ENCODE results near the gene U2AF1L4.

Gene U2AF1L4

GRCh38 chr19:35745328-35746086 lies at the start of gene U2AF1L4, which contains the start of gene PSENEN:
TSS of gene U2AF1L4 (minus strand) at chr19:35745418. CDS start at chr19:35745391, 27 bp downstream.
TSS of gene PSENEN (plus strand) at chr19:35745651. CDS start at chr19:35745931, 280 bp downstream.
- peak; percentile 99 to 100 for DNase-seq

GRCh38 chr19:35793381-35794165 lies 48.4 kb upstream of the U2AF1L4 start:
- DNase-seq, result no peak

GRCh38 chr19:35792888-35793287 lies 47.7 kb upstream of the U2AF1L4 start:
- no peak for DNase-seq

GRCh38 chr19:35792312-35792711 lies 47.1 kb upstream of the U2AF1L4 start:
- DNase-seq, result no peak

GRCh38 chr19:35791814-35792279 lies 46.6 kb upstream of the U2AF1L4 start:
- DNase-seq, result no peak

- DNase-seq, result peak in 1 of 2 experiments; percentile 27
These were observed 46.0 kb upstream of the U2AF1L4 start for GRCh38 chr19:35790981-35791813.

GRCh38 chr19:35789978-35790944 lies 45.0 kb upstream of the U2AF1L4 start:
- no peak for DNase-seq

GRCh38 chr19:35789195-35789977 lies 44.2 kb upstream of the U2AF1L4 start:
- DNase-seq, result no peak

GRCh38 chr19:35788205-35788960 lies 43.2 kb upstream of the U2AF1L4 start:
- no peak for DNase-seq

- no peak for DNase-seq
These were observed 42.1 kb upstream of the U2AF1L4 start for GRCh38 chr19:35787227-35787799.

GRCh38 chr19:35786299-35787160 lies 41.3 kb upstream of the U2AF1L4 start:
- DNase-seq, result peak in 1 of 2 experiments; percentile 29

GRCh38 chr19:35785339-35785627 lies 40.1 kb upstream of the U2AF1L4 start:
- no peak for DNase-seq

- DNase-seq, result no peak
These were observed 39.5 kb upstream of the U2AF1L4 start for GRCh38 chr19:35784503-35785338.

- no peak for DNase-seq
These were observed 38.5 kb upstream of the U2AF1L4 start for GRCh38 chr19:35783469-35784434.

GRCh38 chr19:35782589-35782988 lies 37.4 kb upstream of the U2AF1L4 start:
- DNase-seq, result no peak

- DNase-seq, result no peak
These were observed 36.4 kb upstream of the U2AF1L4 start for GRCh38 chr19:35781650-35782049.

- no peak for DNase-seq
These were observed 35.5 kb upstream of the U2AF1L4 start for GRCh38 chr19:35780717-35781116.

All from NCI-H524 (cell line).